Pancreas (tissue), 8 donors: ENCODE results near the gene PVRIG. TPM values are rescaled to one million over a fixed set of nuclear protein-coding genes. Genes with fewer than 3 reads are reported as not detected.

Experiments
- polyA plus RNA-seq, 2 donors: library from polyadenylated mRNA; stranded (reverse); fragments of 200-250 nt; gene quantifications; one replicate each; pipeline ENCODE4 v1.2.3, GENCODE V29; 2013
- total RNA-seq, 6 donors: library from RNA; stranded (reverse); fragmentation: NEBNext Ultra II Directional in 4 of 6; extraction: Animal tissue kit (Norgen Biotek cat#: 25700) in 4 of 6; gene quantifications; one replicate each; pipeline versions ENCODE4 v1.2.1 to v1.2.4, GENCODE V29; 2021 to 2023
- donor health status: healthy with polysubstance abuse.
- donor health status: DM: no; HTN: no; CAD: no; lungs with moderate emphysema.
- donor health status: DM: no; HTN: no; CAD: no.
- donor health status: Bipolar disorder and iron deficiency.
- donor health status: DM: yes; HTN: yes; CAD: no.
- donor health status: DM: no; HTN: no; CAD: no.
- donor health status: DM: no; HTN: no; CAD: no.
- donor health status: DM: yes; HTN: yes; CAD: no.

PVRIG gene
- total and polyA plus RNA-seq, 8 donors = 0.09 to 0.34 (median 0.22) TPM; not detected in 5

Other genes with a start within 250 kb of the PVRIG start
- gene AZGP1, start 243.9 kb upstream of the PVRIG start, total RNA-seq = 100 to 1,000 TPM; 174 to 262 (median 214) TPM
- 100 to 1,000 TPM; 362 to 686 TPM for gene AZGP1, start 243.9 kb upstream of the PVRIG start, polyA plus RNA-seq
- gene ZKSCAN1, start 204.4 kb upstream of the PVRIG start, total RNA-seq = 10 to 100 TPM; 52.6 to 86.0 (median 68.2) TPM
- gene ZKSCAN1, start 204.4 kb upstream of the PVRIG start, polyA plus RNA-seq = 10 to 100 TPM; 24.2 to 28.9 TPM
- gene ZSCAN21, start 170.2 kb upstream of the PVRIG start, total RNA-seq = 1 to 10 TPM; 3.8 to 9.6 (median 6.2) TPM
- 10 to 100 TPM in 1 of 2 donors, 1 to 10 TPM in 1; 8.3 to 11.8 TPM for gene ZSCAN21, start 170.2 kb upstream of the PVRIG start, polyA plus RNA-seq
- 10 to 100 TPM in 5 of 6 donors, 1 to 10 TPM in 1; 9.6 to 21.2 (median 13.2) TPM for gene ZNF3, start 138.2 kb upstream of the PVRIG start, total RNA-seq
- 10 to 100 TPM; 15.8 to 21.1 TPM for gene ZNF3, start 138.2 kb upstream of the PVRIG start, polyA plus RNA-seq
- gene COPS6, start 131.0 kb upstream of the PVRIG start, total RNA-seq = 10 to 100 TPM; 34.6 to 44.0 (median 38.3) TPM
- 10 to 100 TPM; 46.0 to 82.0 TPM for gene COPS6, start 131.0 kb upstream of the PVRIG start, polyA plus RNA-seq
- gene MCM7, start 118.6 kb upstream of the PVRIG start, total RNA-seq = 10 to 100 TPM; 21.7 to 38.4 (median 24.1) TPM
- gene MCM7, start 118.6 kb upstream of the PVRIG start, polyA plus RNA-seq = 10 to 100 TPM; 63.1 to 77.0 TPM
- 10 to 100 TPM in 5 of 6 donors, 1 to 10 TPM in 1; 8.6 to 14.6 (median 10.9) TPM for gene AP4M1, start 118.3 kb upstream of the PVRIG start, total RNA-seq
- gene AP4M1, start 118.3 kb upstream of the PVRIG start, polyA plus RNA-seq = 10 to 100 TPM; 23.5 to 25.4 TPM
- 10 to 100 TPM; 11.7 to 27.2 (median 13.9) TPM for gene TAF6, start 100.6 kb upstream of the PVRIG start, total RNA-seq
- gene TAF6, start 100.6 kb upstream of the PVRIG start, polyA plus RNA-seq = 10 to 100 TPM; 31.3 to 39.6 TPM
- 1 to 10 TPM; 1.8 to 6.5 (median 2.8) TPM for gene CNPY4, start 100.3 kb upstream of the PVRIG start, total RNA-seq
- gene CNPY4, start 100.3 kb upstream of the PVRIG start, polyA plus RNA-seq = 10 to 100 TPM in 1 of 2 donors, 1 to 10 TPM in 1; 4.7 to 10.8 TPM
- gene MBLAC1, start 93.0 kb upstream of the PVRIG start, total RNA-seq = 1 to 10 TPM; 1.1 to 2.1 (median 1.7) TPM
- 1 to 10 TPM; 2.1 to 3.7 TPM for gene MBLAC1, start 93.0 kb upstream of the PVRIG start, polyA plus RNA-seq
- gene LAMTOR4, start 71.0 kb upstream of the PVRIG start, total RNA-seq = 10 to 100 TPM; 43.8 to 57.3 (median 51.8) TPM
- gene LAMTOR4, start 71.0 kb upstream of the PVRIG start, polyA plus RNA-seq = 100 to 1,000 TPM; 147 to 209 TPM
- gene TRAPPC14, start 61.2 kb upstream of the PVRIG start, total RNA-seq = 10 to 100 TPM in 2 of 6 donors, 1 to 10 TPM in 4; 5.1 to 15.7 (median 8.8) TPM
- 10 to 100 TPM; 32.1 to 34.6 TPM for gene TRAPPC14, start 61.2 kb upstream of the PVRIG start, polyA plus RNA-seq
- gene GAL3ST4, start 51.3 kb upstream of the PVRIG start, total RNA-seq = 1 to 10 TPM in 2 of 6 donors, under 1 TPM in 4; 0.28 to 8.9 (median 0.69) TPM
- gene GAL3ST4, start 51.3 kb upstream of the PVRIG start, polyA plus RNA-seq = under 1 TPM; 0.45 to 0.65 TPM
- gene GPC2, start 42.6 kb upstream of the PVRIG start, total RNA-seq = 1 to 10 TPM in 1 of 6 donors, under 1 TPM in 5; 0.12 to 2.5 (median 0.51) TPM
- under 1 TPM; 0.59 to 0.68 TPM for gene GPC2, start 42.6 kb upstream of the PVRIG start, polyA plus RNA-seq
- 1 to 10 TPM in 2 of 6 donors, under 1 TPM in 4; 0.19 to 1.2 (median 0.94) TPM for gene STAG3, start 42.0 kb upstream of the PVRIG start, total RNA-seq
- gene STAG3, start 42.0 kb upstream of the PVRIG start, polyA plus RNA-seq = under 1 TPM; 0.99 TPM
- gene SPDYE3, start 87.8 kb downstream of the PVRIG start, total RNA-seq = not detected
- under 1 TPM; 0.08 to 0.09 TPM for gene SPDYE3, start 87.8 kb downstream of the PVRIG start, polyA plus RNA-seq
- 10 to 100 TPM; 14.7 to 33.6 (median 20.1) TPM for gene PILRB, start 138.2 kb downstream of the PVRIG start, total RNA-seq
- 100 to 1,000 TPM; 202 to 218 TPM for gene PILRB, start 138.2 kb downstream of the PVRIG start, polyA plus RNA-seq
- gene PILRA, start 153.5 kb downstream of the PVRIG start, total RNA-seq = 1 to 10 TPM in 5 of 6 donors, under 1 TPM in 1; 0.88 to 7.6 (median 2.8) TPM
- gene PILRA, start 153.5 kb downstream of the PVRIG start, polyA plus RNA-seq = 1 to 10 TPM; 3.8 to 4.8 TPM
- 1 to 10 TPM; 1.6 to 3.0 (median 2.0) TPM for gene ZCWPW1, start 208.8 kb downstream of the PVRIG start, total RNA-seq
- gene ZCWPW1, start 208.8 kb downstream of the PVRIG start, polyA plus RNA-seq = 10 to 100 TPM in 1 of 2 donors, 1 to 10 TPM in 1; 8.0 to 18.9 TPM
- 10 to 100 TPM; 11.1 to 17.5 (median 15.2) TPM for gene MEPCE, start 209.9 kb downstream of the PVRIG start, total RNA-seq
- gene MEPCE, start 209.9 kb downstream of the PVRIG start, polyA plus RNA-seq = 10 to 100 TPM; 18.0 to 20.7 TPM
- gene PPP1R35, start 216.5 kb downstream of the PVRIG start, total RNA-seq = 10 to 100 TPM; 10.8 to 18.9 (median 14.5) TPM
- 10 to 100 TPM; 60.4 to 65.8 TPM for gene PPP1R35, start 216.5 kb downstream of the PVRIG start, polyA plus RNA-seq
- gene SPACDR, start 244.3 kb downstream of the PVRIG start, total RNA-seq = under 1 TPM in 2 of 6 donors, not detected in 4; 0.24 to 0.28 TPM
- under 1 TPM; 0.34 to 0.68 TPM for gene SPACDR, start 244.3 kb downstream of the PVRIG start, polyA plus RNA-seq